Endothelial cell (in vitro differentiated cells): ENCODE data around the gene HIF1A. TPM values are rescaled to one million over a fixed set of nuclear protein-coding genes. Genes with fewer than 3 reads are reported as not detected.
"Not testable (repeated sequence)": the region's sequence is repeated elsewhere in the genome, so short reads cannot be mapped to it uniquely, and the experiment has no call there.

Source experiments
- DNase-seq: peaks from one replicate; pipeline ENCODE4 v3.0.0; 2021; ENCODE audit warnings: low spot score
- H3K27ac Mint-ChIP-seq: one replicate; pipeline ENCODE4 v1.8.0; 2021; ENCODE audit warnings: mixed read lengths, inconsistent platforms; ENCODE audit not compliant: unreplicated experiment
- H3K27me3 Mint-ChIP-seq: one replicate; pipeline ENCODE4 v1.8.0; 2021; ENCODE audit warnings: mild to moderate bottlenecking, moderate library complexity, mixed read lengths, inconsistent platforms; ENCODE audit not compliant: unreplicated experiment
- H3K36me3 Mint-ChIP-seq: one replicate; pipeline ENCODE4 v1.8.0; 2021; ENCODE audit warnings: mild to moderate bottlenecking, low read depth, mixed read lengths, inconsistent platforms; ENCODE audit not compliant: unreplicated experiment
- H3K4me1 Mint-ChIP-seq: one replicate; pipeline ENCODE4 v1.8.0; 2021; ENCODE audit warnings: mild to moderate bottlenecking, mixed read lengths, inconsistent platforms; ENCODE audit not compliant: unreplicated experiment
- H3K4me3 Mint-ChIP-seq: one replicate; pipeline ENCODE4 v1.8.0; 2021; ENCODE audit warnings: mild to moderate bottlenecking, mixed read lengths, inconsistent platforms; ENCODE audit not compliant: unreplicated experiment
- H3K9me3 Mint-ChIP-seq: one replicate; pipeline ENCODE4 v1.8.0; 2021; ENCODE audit warnings: mixed read lengths, inconsistent platforms; ENCODE audit not compliant: unreplicated experiment
- CTCF ChIP-seq: fragments of 200-600 bp; sonication (generic); IDR thresholded peaks from one replicate; pipeline ENCODE4 v1.5.0; 2021; ENCODE audit warnings: antibody characterized with exemption; ENCODE audit not compliant: unreplicated experiment
- total RNA-seq: library from RNA; stranded (reverse); fragmentation: NEBNext Ultra II Directional; extraction: Animal tissue kit (Norgen Biotek cat#: 25700); gene quantifications from one replicate; pipeline ENCODE4 v1.2.1, GENCODE V29; 2021; ENCODE audit not compliant: unreplicated experiment

Gene HIF1A
- total RNA-seq, 1 donor from 2014 or later: 203 TPM

GRCh38 chr14:61705017-61705416 is 9.7 kb downstream of the HIF1A start:
- Mint-ChIP-seq H3K4me3 (no peak overlapping the region), H3K27me3 (no peaks in the 10 kb centered on the region), H3K9me3 (no peaks in the 10 kb centered on the region), H3K4me1 (peaks cover 24% of the 10 kb centered on the region), H3K27ac (no peak overlapping the region), H3K36me3 (no peaks in the 10 kb centered on the region)
- no peak for TF ChIP-seq CTCF
- DNase-seq: no peak

- Mint-ChIP-seq H3K9me3 (no peaks in the 10 kb centered on the region), H3K27me3 (no peaks in the 10 kb centered on the region), H3K36me3 (no peaks in the 10 kb centered on the region), H3K4me1 (peaks cover 19% of the 10 kb centered on the region), H3K27ac (no peak overlapping the region), H3K4me3 (no peak overlapping the region)
- no peak for TF ChIP-seq CTCF
- DNase-seq: no peak
Observed at GRCh38 chr14:61706096-61706690, 10.9 kb downstream of the HIF1A start.

GRCh38 chr14:61707774-61708173 is 12.5 kb downstream of the HIF1A start:
- H3K27ac Mint-ChIP-seq, H3K4me3 Mint-ChIP-seq, H3K27me3 Mint-ChIP-seq, DNase-seq, H3K36me3 Mint-ChIP-seq, H3K9me3 Mint-ChIP-seq: not testable (repeated sequence)
- H3K4me1 Mint-ChIP-seq: peaks cover 29% of the 10 kb centered on the region

- not testable (repeated sequence) for H3K27ac Mint-ChIP-seq, H3K9me3 Mint-ChIP-seq, H3K36me3 Mint-ChIP-seq, H3K4me3 Mint-ChIP-seq, DNase-seq, H3K27me3 Mint-ChIP-seq
- H3K4me1 Mint-ChIP-seq: peaks cover 28% of the 10 kb centered on the region
Observed at GRCh38 chr14:61708693-61709092, 13.4 kb downstream of the HIF1A start.

- DNase-seq: no peak
- Mint-ChIP-seq H3K27ac (peak overlapping the region; percentile 70), H3K9me3 (no peaks in the 10 kb centered on the region), H3K4me1 (peaks cover 30% of the 10 kb centered on the region), H3K27me3 (no peaks in the 10 kb centered on the region), H3K36me3 (no peaks in the 10 kb centered on the region), H3K4me3 (no peak overlapping the region)
- no peak for TF ChIP-seq CTCF
Observed at GRCh38 chr14:61710853-61711817, 15.8 kb downstream of the HIF1A start.

- Mint-ChIP-seq H3K9me3 (no peaks in the 10 kb centered on the region), H3K27ac (no peak overlapping the region), H3K4me1 (peaks cover 34% of the 10 kb centered on the region), H3K36me3 (no peaks in the 10 kb centered on the region), H3K4me3 (no peak overlapping the region), H3K27me3 (no peaks in the 10 kb centered on the region)
- no peak for TF ChIP-seq CTCF
- DNase-seq: no peak
Observed at GRCh38 chr14:61712137-61712536, 16.8 kb downstream of the HIF1A start.
